HG02970 (cell line): ENCODE data around the gene HOXC6.

Source experiments
- ATAC-seq: cut with Tn5 transposase; IDR thresholded peaks from one replicate; pipeline ENCODE4 v1.9.1; 2021; ENCODE audit warnings: mild to moderate bottlenecking, moderate library complexity, moderate number of reproducible peaks; ENCODE audit not compliant: unreplicated experiment, low FRiP score

HOXC6 gene

DNA sequence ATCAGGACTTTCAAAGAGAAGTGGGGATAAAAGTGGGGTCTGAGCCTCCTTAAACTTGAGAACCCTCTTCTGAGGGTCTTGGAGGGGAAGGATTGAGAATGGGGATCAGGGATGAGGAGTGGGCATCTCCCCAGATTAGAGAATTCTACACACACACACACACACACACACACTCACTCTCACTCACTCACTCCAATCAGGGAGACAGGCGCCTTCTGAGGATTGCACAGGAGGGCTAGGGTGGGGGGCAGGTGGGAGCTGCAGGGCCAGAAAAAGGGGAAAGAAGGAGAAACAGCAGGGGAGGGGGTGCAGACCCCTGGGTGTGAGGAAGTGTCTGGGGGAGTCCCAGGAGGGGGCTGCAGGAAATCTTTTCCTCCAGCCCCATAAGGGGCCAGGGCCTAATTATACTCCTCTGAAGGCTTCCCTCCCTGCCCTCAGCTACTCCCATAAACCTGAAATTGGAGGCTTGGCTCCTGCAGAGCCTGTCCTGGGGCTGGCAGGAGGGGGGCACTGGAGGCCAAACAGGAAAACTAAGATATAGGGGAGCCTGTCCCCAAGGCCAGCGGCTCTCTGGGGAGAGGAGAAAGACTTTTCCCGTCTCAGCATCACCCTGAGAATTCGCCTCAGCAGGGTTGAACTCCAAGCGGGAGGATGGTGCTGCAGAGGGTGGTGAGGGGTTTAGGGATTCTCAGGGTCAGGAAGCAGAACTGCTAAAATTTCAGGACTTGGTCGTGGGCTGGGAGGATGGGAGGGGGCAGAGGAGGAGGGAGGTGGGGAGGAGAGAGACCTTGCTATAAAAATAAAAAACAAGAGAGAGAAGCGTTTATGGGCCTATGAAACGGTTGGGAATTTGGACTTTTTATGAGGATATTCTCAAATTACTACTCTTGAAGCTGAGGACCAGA is 26.7 kb upstream of the HOXC6 start:
- ATAC-seq: no peak

GRCh38 chr12:54002278-54002914 is 25.8 kb upstream of the HOXC6 start:
- no peak for ATAC-seq

DNA sequence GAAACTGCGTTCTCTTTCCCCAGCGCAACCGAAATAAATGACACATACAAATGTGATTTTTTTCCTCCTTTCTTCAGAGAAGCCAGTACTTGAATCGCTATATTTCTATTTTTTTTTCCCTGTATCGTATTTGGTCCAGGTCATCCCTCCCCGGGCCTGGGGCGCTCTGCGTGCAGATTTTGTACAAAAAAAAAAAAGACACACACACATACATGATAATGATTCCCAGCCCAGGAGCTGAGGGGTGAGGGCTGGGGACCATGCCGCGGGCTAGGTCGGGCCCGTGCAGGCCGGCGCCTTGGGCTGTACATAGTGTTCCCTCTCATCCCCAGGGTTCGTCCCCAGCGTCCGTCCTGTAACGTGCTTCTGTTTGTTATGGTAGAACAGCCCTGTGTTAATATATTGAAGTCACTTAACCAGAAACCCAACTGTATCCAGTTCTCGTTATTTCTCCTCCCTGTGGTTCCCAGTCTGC is 25.3 kb upstream of the HOXC6 start:
- ATAC-seq: no peak

DNA sequence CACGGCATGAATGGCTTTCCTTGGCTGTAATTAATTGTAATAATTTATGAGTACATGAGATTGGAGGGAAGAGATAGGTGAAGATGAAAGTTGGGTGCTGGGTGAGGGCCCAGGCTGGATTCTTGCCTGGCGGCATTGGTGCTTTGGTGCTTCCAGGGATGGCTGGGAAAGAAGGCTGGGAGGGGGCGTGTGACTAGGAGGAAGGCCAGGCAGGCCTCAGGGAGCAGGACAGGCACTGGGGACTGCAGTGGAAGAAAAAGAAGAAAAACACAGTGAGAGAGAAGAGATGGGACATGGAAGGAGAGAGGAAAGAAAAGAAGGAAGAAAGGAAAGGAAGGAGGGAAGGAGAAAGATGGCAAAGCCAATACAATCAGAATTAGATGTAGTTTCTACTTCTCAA is 24.6 kb upstream of the HOXC6 start:
- no peak for ATAC-seq

DNA sequence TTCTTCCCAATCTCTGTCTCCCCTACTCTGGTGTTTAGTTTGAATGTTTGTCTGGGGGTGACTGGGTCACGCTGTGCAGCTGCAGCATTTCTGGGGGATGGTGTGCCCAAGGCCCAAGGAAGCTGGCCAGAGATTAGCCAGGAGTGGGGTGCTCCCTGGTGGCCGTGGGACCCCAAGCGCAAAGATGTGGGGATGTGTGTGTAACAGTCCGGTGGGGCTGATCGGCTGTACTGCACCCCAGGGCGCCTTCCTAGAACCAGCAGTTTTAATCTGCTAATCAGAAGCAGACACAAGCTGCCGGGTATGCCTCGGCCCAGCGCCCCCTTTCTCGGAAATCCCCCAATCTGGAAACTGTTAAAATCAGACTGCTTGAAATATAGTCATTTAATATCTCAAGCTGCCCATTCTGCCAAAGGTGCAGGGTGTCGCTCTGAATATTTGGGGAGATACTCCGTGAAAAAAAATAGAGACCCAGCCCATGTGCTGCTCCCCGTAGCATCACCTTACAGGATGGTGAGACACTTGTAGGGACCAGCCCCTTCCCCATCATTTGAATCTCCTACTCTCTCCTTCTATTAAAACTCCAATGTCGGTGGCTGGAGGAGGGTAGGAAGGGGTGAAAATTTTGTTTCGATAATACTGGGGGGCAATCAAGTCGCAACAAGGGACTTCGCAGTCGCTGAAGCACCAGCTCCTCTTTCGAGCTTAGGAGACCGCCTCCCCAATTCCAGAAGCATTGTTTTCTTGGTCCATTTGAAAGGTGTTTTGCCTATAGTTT is 24.0 kb upstream of the HOXC6 start:
- no peak for ATAC-seq

- no peak for ATAC-seq
Measured at GRCh38 chr12:54004841-54005530, 23.3 kb upstream of the HOXC6 start.

DNA sequence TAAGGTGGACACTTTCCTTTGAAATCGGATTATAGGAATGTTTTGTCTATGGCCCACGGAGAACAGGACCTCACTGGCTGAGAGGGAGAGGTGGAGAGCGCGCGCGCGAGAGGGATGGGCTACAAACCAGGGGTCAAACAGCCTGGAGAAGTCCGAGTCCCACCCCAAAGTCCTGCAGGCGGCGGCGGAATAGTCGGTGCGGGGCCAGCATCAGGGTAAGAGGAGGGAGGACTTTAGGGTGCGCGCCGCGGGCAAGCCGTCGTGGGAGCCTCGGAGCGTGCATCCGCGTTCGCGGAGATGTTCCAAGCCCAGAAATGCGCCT is 22.7 kb upstream of the HOXC6 start:
- no peak for ATAC-seq

- no peak for ATAC-seq
Measured at GRCh38 chr12:54005853-54006558, 22.2 kb upstream of the HOXC6 start.

DNA sequence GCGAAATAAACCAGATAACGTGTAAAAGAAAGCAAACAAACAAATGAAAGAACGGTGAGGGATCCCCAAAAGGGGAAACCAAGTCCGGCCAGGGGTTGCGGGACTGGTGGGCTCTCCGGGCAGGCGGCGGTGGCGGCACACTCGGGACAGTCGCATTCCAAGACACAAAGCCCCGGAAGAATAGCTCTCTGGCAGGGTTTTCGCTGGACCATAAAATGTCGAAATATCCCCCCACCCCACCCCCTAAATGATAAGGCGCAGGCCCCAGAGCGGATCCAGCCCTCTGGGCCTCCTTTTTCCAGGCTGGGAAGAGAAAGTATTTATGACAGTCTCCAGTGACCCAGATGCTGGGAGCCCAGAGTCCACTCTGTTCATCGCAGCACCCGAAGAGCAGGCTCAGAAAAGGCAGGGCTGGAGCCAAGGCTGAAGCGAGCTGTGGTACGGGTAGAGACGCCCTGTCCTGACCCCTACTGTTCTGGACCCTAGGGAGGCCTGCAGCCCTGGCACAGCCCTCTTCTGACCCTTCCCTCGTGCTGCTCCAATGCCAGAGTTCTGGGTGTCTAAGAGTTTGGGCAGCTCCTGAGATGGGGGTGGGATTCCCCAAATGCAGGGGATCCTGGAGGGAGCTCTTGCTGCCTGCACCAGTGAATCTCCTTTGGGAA is 21.6 kb upstream of the HOXC6 start:
- no peak for ATAC-seq

DNA sequence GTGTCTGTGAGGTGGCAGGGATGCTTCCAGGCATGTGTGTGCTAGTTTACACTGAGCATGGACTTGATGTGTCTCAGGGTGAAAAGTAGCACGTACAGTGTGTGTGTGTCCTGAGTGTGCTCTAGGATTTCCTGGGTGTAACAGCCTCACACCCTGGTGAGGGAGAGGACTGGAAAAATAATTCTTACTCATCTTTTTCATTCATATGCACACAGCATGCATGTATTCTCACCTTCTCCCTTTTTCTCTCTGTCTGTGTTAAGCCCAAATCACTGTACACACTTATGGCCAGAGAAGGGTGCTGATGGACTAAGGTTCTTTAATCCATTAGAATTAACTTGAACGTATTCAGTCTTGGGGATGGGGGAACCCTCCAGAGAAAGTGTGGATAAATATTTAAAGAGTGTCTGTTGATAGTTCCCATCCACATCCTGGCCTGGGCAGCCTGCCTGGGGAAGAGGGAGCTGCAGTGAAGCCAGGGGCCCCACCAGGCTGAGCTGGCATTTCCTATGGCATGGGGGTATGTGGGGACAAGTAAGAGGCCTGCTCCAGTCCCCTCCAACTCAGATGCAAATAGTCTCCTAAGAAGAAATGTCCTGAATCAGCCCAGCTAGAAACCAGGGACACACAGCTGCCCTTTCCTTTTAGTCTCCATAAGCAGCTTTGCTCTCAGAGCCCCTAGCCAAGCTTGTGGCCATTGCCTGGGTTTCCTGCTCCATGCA is 20.5 kb upstream of the HOXC6 start:
- no peak for ATAC-seq

GRCh38 chr12:54008260-54008552 is 20.0 kb upstream of the HOXC6 start:
- no peak for ATAC-seq

GRCh38 chr12:54009171-54010052 is 18.8 kb upstream of the HOXC6 start:
- ATAC-seq: no peak

GRCh38 chr12:54010053-54010971 is 17.9 kb upstream of the HOXC6 start:
- no peak for ATAC-seq

GRCh38 chr12:54010972-54011664 is 17.1 kb upstream of the HOXC6 start:
- ATAC-seq: no peak

- ATAC-seq: no peak
Measured at GRCh38 chr12:54011665-54012532, 16.3 kb upstream of the HOXC6 start.
